HG03066 (cell line): ENCODE results near the gene UACA.

Experiments used
- ATAC-seq: cut with Tn5 transposase; IDR thresholded peaks from one replicate; pipeline ENCODE4 v1.9.1; 2021; ENCODE audit warnings: low read depth; ENCODE audit not compliant: unreplicated experiment

The UACA gene

DNA sequence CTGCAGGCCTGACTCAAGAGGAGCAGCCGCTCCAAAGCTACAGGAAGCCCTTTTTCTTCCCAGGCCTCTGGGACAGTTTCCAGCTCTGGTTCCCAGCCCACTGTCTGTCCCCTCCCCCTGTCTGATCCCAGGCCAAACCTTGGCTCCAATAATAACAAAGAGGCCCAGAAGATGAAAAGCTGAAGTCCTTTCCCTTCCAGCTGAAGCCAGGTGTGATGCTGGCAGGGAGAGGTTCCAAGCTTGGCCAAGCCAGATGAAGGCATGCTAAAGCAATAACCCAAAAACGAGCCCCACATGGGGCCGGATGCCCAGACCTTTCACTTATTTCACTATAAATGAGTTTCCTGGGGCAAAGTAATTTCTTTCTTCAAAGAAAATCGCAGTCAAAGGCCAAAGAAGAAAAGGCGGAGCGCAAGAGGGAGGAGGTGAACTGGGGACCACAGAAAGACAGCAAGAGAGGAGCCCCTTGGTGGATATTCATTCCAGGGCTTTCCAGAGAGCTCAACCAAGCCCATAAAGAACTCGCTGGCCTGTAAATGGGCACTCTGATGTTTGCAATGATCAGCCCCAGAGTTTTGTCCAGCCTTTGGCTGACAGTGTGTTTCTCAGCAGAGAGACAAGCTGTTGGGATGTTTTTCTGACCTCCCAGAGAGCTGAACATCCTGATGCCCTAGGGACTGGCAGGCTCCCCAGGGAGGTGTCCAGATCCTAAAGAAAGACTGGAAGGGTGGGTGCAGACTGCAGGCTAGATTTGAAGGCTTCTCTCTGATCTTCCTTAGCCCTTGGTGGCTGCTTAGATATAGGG is 157.6 kb downstream of the UACA start:
- no peak for ATAC-seq

DNA sequence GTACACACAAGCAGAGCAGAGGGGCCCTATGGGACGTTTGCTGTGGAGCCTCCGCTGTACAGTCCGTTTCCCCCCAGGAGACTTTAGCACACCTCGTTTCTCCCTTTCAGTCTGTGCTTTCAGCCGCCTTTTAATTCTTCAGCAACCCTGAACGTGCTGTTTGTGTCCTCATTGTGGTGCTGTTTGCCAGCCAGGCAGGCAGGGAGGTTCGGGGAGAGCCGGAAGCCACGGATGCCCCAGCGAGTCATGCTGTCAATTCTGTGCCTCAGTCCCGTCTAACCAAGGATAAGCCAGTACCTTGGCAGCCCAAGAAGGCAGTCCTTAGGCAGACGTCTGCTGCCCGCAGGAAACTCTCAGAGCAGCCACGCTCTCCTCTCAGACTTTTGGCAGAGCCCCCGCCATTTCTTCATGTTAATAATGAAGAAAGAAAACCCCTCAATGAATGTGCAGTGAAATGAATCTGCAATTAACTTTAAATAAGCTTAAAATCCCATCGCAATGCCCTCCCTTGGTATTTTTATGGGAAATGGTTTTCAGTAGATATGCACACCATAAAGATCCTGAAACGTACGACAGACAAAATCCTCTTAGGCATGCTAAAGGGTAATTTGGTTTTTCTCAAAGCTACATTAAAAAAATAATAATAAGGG is 158.6 kb downstream of the UACA start:
- ATAC-seq, result no peak
